WTC11 (cell line): ENCODE data around the gene TEDC2. TPM values are rescaled to one million over a fixed set of nuclear protein-coding genes. Genes with fewer than 3 reads are reported as not detected.
"Not testable (repeated sequence)": the region's sequence is repeated elsewhere in the genome, so short reads cannot be mapped to it uniquely, and the experiment has no call there.

ENCODE experiments used
- ATAC-seq: fragments of 200-7000 bp; cut with Tn5 transposase; 2 replicates; pipeline ENCODE4 v1.10.0; 2021; ENCODE audit warnings: mild to moderate bottlenecking, moderate library complexity
- CTCF ChIA-PET: fragments of 300-600 bp; sonication (Branson Sonifier 250); formaldehyde crosslinking; loops from one replicate; lab custom pipeline; 2021; ENCODE audit warnings: antibody characterized with exemption; lab: Charles Lee
- POLR2A ChIA-PET: fragments of 350-600 bp; sonication (Branson Sonifier 250); formaldehyde crosslinking; loops from one replicate; lab custom pipeline; 2021; ENCODE audit warnings: antibody characterized with exemption; lab: Charles Lee
- DNase-seq: peaks from one replicate; pipeline ENCODE4 v3.0.0; 2021; ENCODE audit warnings: low spot score
- H3K27ac Mint-ChIP-seq: 2 replicates; pipeline ENCODE4 v1.8.0; 2021; ENCODE audit warnings: mixed read lengths
- H3K27me3 Mint-ChIP-seq: 2 replicates; pipeline ENCODE4 v1.8.0; 2021; ENCODE audit warnings: low read depth, mild to moderate bottlenecking, moderate library complexity, mixed read lengths
- H3K36me3 Mint-ChIP-seq: 2 replicates; pipeline ENCODE4 v1.8.0; 2021; ENCODE audit warnings: mixed read lengths
- H3K4me1 Mint-ChIP-seq: 2 replicates; pipeline ENCODE4 v1.8.0; 2022; ENCODE audit warnings: mixed read lengths
- H3K4me3 Mint-ChIP-seq: 2 replicates; pipeline ENCODE4 v1.8.0; 2021; ENCODE audit warnings: mild to moderate bottlenecking, moderate library complexity, mixed read lengths
- H3K9me3 Mint-ChIP-seq: 2 replicates; pipeline ENCODE4 v1.8.0; 2021; ENCODE audit warnings: mixed read lengths
- E2F1 ChIP-seq: sonication (generic); formaldehyde crosslinking; IDR thresholded peaks from 2 replicates; pipeline ENCODE4 v1.8.0; 2022; ENCODE audit warnings: mild to moderate bottlenecking, missing genetic modification reagents
- ESRRA ChIP-seq: sonication (generic); formaldehyde crosslinking; IDR thresholded peaks from 2 replicates; pipeline ENCODE4 v1.8.1; 2022; ENCODE audit warnings: mild to moderate bottlenecking, missing genetic modification reagents, borderline replicate concordance
- ETV6 ChIP-seq: sonication (generic); formaldehyde crosslinking; IDR thresholded peaks from 2 replicates; pipeline ENCODE4 v1.8.1; 2022; ENCODE audit warnings: mild to moderate bottlenecking, missing genetic modification reagents
- FOXJ3 ChIP-seq: sonication (generic); formaldehyde crosslinking; IDR thresholded peaks from 2 replicates; pipeline ENCODE4 v1.9.0; 2021; ENCODE audit warnings: missing genetic modification reagents, mild to moderate bottlenecking, borderline replicate concordance
- FOXK1 ChIP-seq: sonication (generic); formaldehyde crosslinking; IDR thresholded peaks from 2 replicates; pipeline ENCODE4 v1.8.0; 2022; ENCODE audit warnings: mild to moderate bottlenecking, moderate library complexity, missing genetic modification reagents
- IRF2 ChIP-seq: sonication (generic); formaldehyde crosslinking; IDR thresholded peaks from 2 replicates; pipeline ENCODE4 v1.8.0; 2022; ENCODE audit warnings: low read depth, missing genetic modification reagents, borderline replicate concordance
- JAZF1 ChIP-seq: fragments of 250-450 bp; sonication (Bioruptor Pico); IDR thresholded peaks from 2 replicates; pipeline ENCODE4 v1.9.0; 2021; ENCODE audit warnings: moderate library complexity, mild to moderate bottlenecking, inconsistent platforms
- MXD4 ChIP-seq: fragments of 250-450 bp; sonication (Bioruptor Pico); IDR thresholded peaks from 2 replicates; pipeline ENCODE4 v1.8.0; 2021; ENCODE audit warnings: mild to moderate bottlenecking, moderate library complexity, borderline replicate concordance
- MYBL2 ChIP-seq: sonication (generic); formaldehyde crosslinking; IDR thresholded peaks from 2 replicates; pipeline ENCODE4 v1.8.1; 2023; ENCODE audit warnings: mild to moderate bottlenecking, moderate library complexity, missing genetic modification reagents
- NFE2L1 ChIP-seq: sonication (generic); formaldehyde crosslinking; IDR thresholded peaks from 2 replicates; pipeline ENCODE4 v1.8.1; 2023; ENCODE audit warnings: missing genetic modification reagents
- USF2 ChIP-seq: sonication (generic); formaldehyde crosslinking; IDR thresholded peaks from 2 replicates; pipeline ENCODE4 v1.8.1; 2023; ENCODE audit warnings: mild to moderate bottlenecking, missing genetic modification reagents, moderate library complexity
- ZBTB21 ChIP-seq: sonication (generic); formaldehyde crosslinking; IDR thresholded peaks from 2 replicates; pipeline ENCODE4 v1.8.1; 2023; ENCODE audit warnings: mild to moderate bottlenecking, missing genetic modification reagents, borderline replicate concordance
- ZMAT4 ChIP-seq: fragments of 250-450 bp; sonication (Bioruptor Pico); IDR thresholded peaks from 2 replicates; pipeline ENCODE4 v1.9.0; 2021; ENCODE audit warnings: mild to moderate bottlenecking
- ZNF121 ChIP-seq: sonication (generic); formaldehyde crosslinking; IDR thresholded peaks from 2 replicates; pipeline ENCODE4 v1.8.0; 2023; ENCODE audit warnings: missing genetic modification reagents
- ZNF232 ChIP-seq: sonication (generic); formaldehyde crosslinking; IDR thresholded peaks from 2 replicates; pipeline ENCODE4 v1.8.0; 2022; ENCODE audit warnings: mild to moderate bottlenecking, missing genetic modification reagents
- ZNF532 ChIP-seq: fragments of 250-450 bp; sonication (Bioruptor Pico); IDR thresholded peaks from 2 replicates; pipeline ENCODE4 v1.9.0; 2021; ENCODE audit warnings: mild to moderate bottlenecking, borderline replicate concordance
- ZSCAN18 ChIP-seq: fragments of 250-450 bp; sonication (Bioruptor Pico); IDR thresholded peaks from 2 replicates; pipeline ENCODE4 v2.1.2; 2022; ENCODE audit warnings: mild to moderate bottlenecking, moderate library complexity
- total RNA-seq: library from RNA; stranded (reverse); gene quantifications from 3 replicates; pipeline ENCODE4 v1.2.3, GENCODE V29; 2021
- TF ChIP-seq, protein P1 (sequence below): sonication (generic); formaldehyde crosslinking; IDR thresholded peaks from 2 replicates; pipeline ENCODE4 v1.8.1; 2023; ENCODE audit warnings: mild to moderate bottlenecking, moderate library complexity, missing genetic modification reagents
- TF ChIP-seq, protein P2 (sequence below): sonication (generic); formaldehyde crosslinking; IDR thresholded peaks from 2 replicates; pipeline ENCODE4 v1.8.1; 2022; ENCODE audit warnings: missing genetic modification reagents, borderline replicate concordance

TEDC2 gene
- total RNA-seq, 1 experiment from 2014 or later = 61.6 TPM

DNA sequence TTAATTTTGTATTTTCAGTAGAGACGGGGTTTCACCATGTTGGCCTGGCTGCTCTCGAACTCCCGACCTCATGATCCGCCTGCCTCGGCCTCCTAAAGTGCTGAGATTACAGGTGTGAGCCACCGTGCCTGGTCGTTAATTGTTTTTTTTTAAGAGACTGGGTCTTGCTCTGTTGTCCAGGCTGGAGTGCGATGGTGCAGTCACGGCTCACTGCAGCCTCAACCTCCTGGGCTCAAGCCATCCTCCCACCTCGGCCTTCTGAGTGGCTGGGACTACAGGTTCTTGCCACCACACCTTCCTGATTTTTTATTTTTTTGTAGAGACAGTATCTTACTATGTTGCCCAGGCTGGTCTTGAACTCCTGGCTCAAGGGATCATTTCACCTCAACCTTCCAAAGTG, 20.1 kb downstream of the TEDC2 start:
- not testable (repeated sequence) for H3K4me3 Mint-ChIP-seq, H3K27me3 Mint-ChIP-seq

DNA sequence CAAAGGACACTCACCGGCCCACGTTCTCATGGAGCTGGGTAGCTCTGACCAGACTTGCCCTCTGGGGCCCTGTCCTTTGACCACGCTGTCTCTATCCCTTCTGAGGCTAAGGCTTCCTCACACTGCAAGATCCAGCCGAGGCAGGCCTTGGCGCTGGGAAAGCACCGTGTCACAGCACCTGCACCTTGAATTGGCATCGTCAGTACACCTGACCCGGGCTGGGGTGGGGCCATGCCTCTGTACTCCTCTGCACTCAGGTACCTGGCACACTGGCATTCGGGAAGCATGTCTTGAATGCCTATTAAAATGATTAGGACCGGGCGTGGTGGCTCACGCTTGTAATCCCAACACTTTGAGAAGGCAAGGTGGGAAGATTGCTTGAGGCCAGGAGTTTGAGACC, 21.0 kb downstream of the TEDC2 start:
- H3K9me3 Mint-ChIP-seq = no peaks in the 10 kb centered on the region
- H3K4me1 Mint-ChIP-seq = peaks cover 3% of the 10 kb centered on the region; the same call in 1 of the 2 replicates
- DNase-seq = no peak
- ChIA-PET CTCF (interaction anchor here (2.1 kb wide), 1 partner anchor 20 kb away, joined by 8 read pairs; no protein-coding TSS in a partner anchor), POLR2A (no interaction called here)
- no peak overlapping the region for H3K4me3 Mint-ChIP-seq
- H3K27ac Mint-ChIP-seq = no peak overlapping the region
- H3K36me3 Mint-ChIP-seq = no peaks in the 10 kb centered on the region
- TF ChIP-seq ZNF232 = no peak
- ATAC-seq = no peak
- peaks cover 7% of the 10 kb centered on the region for H3K27me3 Mint-ChIP-seq

More for the DNA sequence above, 20.1 kb downstream of the TEDC2 start:
- H3K9me3 Mint-ChIP-seq, H3K4me1 Mint-ChIP-seq, H3K27ac Mint-ChIP-seq, DNase-seq, H3K36me3 Mint-ChIP-seq, ATAC-seq: not testable (repeated sequence)
- ChIA-PET POLR2A (interaction anchor here (0.6 kb wide), 1 partner anchor 192 kb away, joined by 3 read pairs; no protein-coding TSS in a partner anchor), CTCF (interaction anchor here (2.1 kb wide), 1 partner anchor 21 kb away, joined by 8 read pairs; no protein-coding TSS in a partner anchor)
- TF ChIP-seq ZNF121 = 0 out of 2 replicates have a peak, but pooled peaks have one; percentile 56

- ChIA-PET POLR2A (no interaction called here), CTCF (interaction anchor here (0.7 to 2.1 kb wide), 2 partner anchors 20 kb away, joined by 3 to 8 read pairs; no protein-coding TSS in a partner anchor)
- no peaks in the 10 kb centered on the region for H3K36me3 Mint-ChIP-seq
- H3K27ac Mint-ChIP-seq = peak overlapping the region; percentile 89
- ATAC-seq (no peak), DNase-seq (no peak)
- H3K27me3 Mint-ChIP-seq = peaks cover 7% of the 10 kb centered on the region
- no peak overlapping the region for H3K4me3 Mint-ChIP-seq
- H3K4me1 Mint-ChIP-seq = no peaks in the 10 kb centered on the region
- no peaks in the 10 kb centered on the region for H3K9me3 Mint-ChIP-seq
- TF ChIP-seq USF2 (CRISPR knock-in tag) (no peak), MYBL2 (CRISPR knock-in tag) (no peak), MXD4 (CRISPR knock-in tag) (no peak), ZSCAN18 (CRISPR knock-in tag) (no peak), ZBTB21 (CRISPR knock-in tag) (no peak), ZNF532 (no peak), E2F1 (CRISPR knock-in tag) (no peak), NFE2L1 (CRISPR knock-in tag) (no peak), FOXK1 (CRISPR knock-in tag) (no peak), FOXJ3 (CRISPR knock-in tag) (no peak), ESRRA (CRISPR knock-in tag) (no peak), ETV6 (CRISPR knock-in tag) (no peak), IRF2 (CRISPR knock-in tag) (no peak), JAZF1 (no peak), ZMAT4 (CRISPR knock-in tag) (no peak)
- TF ChIP-seq, protein P1, sequence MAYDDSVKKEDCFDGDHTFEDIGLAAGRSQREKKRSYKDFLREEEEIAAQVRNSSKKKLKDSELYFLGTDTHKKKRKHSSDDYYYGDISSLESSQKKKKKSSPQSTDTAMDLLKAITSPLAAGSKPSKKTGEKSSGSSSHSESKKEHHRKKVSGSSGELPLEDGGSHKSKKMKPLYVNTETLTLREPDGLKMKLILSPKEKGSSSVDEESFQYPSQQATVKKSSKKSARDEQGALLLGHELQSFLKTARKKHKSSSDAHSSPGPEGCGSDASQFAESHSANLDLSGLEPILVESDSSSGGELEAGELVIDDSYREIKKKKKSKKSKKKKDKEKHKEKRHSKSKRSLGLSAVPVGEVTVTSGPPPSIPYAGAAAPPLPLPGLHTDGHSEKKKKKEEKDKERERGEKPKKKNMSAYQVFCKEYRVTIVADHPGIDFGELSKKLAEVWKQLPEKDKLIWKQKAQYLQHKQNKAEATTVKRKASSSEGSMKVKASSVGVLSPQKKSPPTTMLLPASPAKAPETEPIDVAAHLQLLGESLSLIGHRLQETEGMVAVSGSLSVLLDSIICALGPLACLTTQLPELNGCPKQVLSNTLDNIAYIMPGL (CRISPR knock-in tag) = no peak
- TF ChIP-seq, protein P2, sequence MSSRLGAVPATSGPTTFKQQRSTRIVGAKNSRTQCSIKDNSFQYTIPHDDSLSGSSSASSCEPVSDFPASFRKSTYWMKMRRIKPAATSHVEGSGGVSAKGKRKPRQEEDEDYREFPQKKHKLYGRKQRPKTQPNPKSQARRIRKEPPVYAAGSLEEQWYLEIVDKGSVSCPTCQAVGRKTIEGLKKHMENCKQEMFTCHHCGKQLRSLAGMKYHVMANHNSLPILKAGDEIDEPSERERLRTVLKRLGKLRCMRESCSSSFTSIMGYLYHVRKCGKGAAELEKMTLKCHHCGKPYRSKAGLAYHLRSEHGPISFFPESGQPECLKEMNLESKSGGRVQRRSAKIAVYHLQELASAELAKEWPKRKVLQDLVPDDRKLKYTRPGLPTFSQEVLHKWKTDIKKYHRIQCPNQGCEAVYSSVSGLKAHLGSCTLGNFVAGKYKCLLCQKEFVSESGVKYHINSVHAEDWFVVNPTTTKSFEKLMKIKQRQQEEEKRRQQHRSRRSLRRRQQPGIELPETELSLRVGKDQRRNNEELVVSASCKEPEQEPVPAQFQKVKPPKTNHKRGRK (CRISPR knock-in tag) = no peak
Measured at GRCh38 chr16:2481676-2482075, 21.8 kb downstream of the TEDC2 start.
